LNCaP clone FGC (cell line): ENCODE results near the gene P3H1.

Source experiments
- DNase-seq: peaks from one replicate; pipeline ENCODE4 v3.0.0-alpha.2; 2011; ENCODE audit warnings: low read depth
- H3K4me3 ChIP-seq: 2 replicates; pipeline ENCODE4 v1.5.1; 2011; ENCODE audit warnings: mild to moderate bottlenecking, low read depth, low read length, control low read depth
- CTCF ChIP-seq: IDR thresholded peaks from 2 replicates; pipeline ENCODE4 v1.5.1; 2012; ENCODE audit warnings: mild to moderate bottlenecking; ENCODE audit not compliant: control insufficient read depth, insufficient read depth; ENCODE audit errors: extremely low read depth

The P3H1 gene

GRCh38 chr1:42797979-42798378, 31.2 kb upstream of the P3H1 start:
- no peak overlapping the region for H3K4me3 ChIP-seq
- no peak for DNase-seq
- no peak for TF ChIP-seq CTCF

- TF ChIP-seq CTCF = no peak
- no peak for DNase-seq
- H3K4me3 ChIP-seq = no peak overlapping the region
Measured at GRCh38 chr1:42797414-42797813, 30.6 kb upstream of the P3H1 start.

GRCh38 chr1:42793824-42794223, 27.0 kb upstream of the P3H1 start:
- no peak for TF ChIP-seq CTCF
- H3K4me3 ChIP-seq = no peak overlapping the region
- no peak for DNase-seq

- TF ChIP-seq CTCF = no peak
- DNase-seq = no peak
Measured at GRCh38 chr1:42788021-42788420, 21.2 kb upstream of the P3H1 start.

GRCh38 chr1:42786097-42786496, 19.3 kb upstream of the P3H1 start:
- no peak for TF ChIP-seq CTCF
- DNase-seq = no peak
- no peak overlapping the region for H3K4me3 ChIP-seq

More at GRCh38 chr1:42788021-42788420, 21.2 kb upstream of the P3H1 start:
- H3K4me3 ChIP-seq = no peak overlapping the region

- DNase-seq = no peak
- H3K4me3 ChIP-seq = no peak within 1 kb of the TSS
- TF ChIP-seq CTCF = no peak
Measured at GRCh38 chr1:42784946-42785693, 18.3 kb upstream of the P3H1 start, which contains the start of gene TMEM269. TSS of gene TMEM269 (plus strand) at chr1:42784991. CDS start at chr1:42789894, 4,903 bp downstream.

GRCh38 chr1:42784547-42784945, 17.7 kb upstream of the P3H1 start:
- no peak for TF ChIP-seq CTCF
- DNase-seq = no peak
- H3K4me3 ChIP-seq = no peak overlapping the region
